Stimulated activated memory B cell treated with anti-CD40 and anti-IgM and Interleukin-4, amounts not matched to agents 10 μg/mL and 1 μg/mL and 100 μg/mL, for 72 hours (primary cell): ENCODE results near the gene MPL.

Experiments used
- ATAC-seq: fragments of 150-1000 bp; cut with Tn5 transposase; 2 replicates; pipeline ENCODE4 v1.10.0; 2021
- H3K27ac Mint-ChIP-seq: one replicate; pipeline ENCODE4 v1.8.0; 2022; ENCODE audit warnings: mild to moderate bottlenecking, mixed read lengths
- H3K27me3 Mint-ChIP-seq: one replicate; pipeline ENCODE4 v1.8.0; 2022; ENCODE audit warnings: mixed read lengths
- H3K36me3 Mint-ChIP-seq: one replicate; pipeline ENCODE4 v1.8.0; 2022; ENCODE audit warnings: mixed read lengths
- H3K4me1 Mint-ChIP-seq: one replicate; pipeline ENCODE4 v1.8.0; 2022; ENCODE audit warnings: mixed read lengths
- H3K4me3 Mint-ChIP-seq: one replicate; pipeline ENCODE4 v1.8.0; 2022; ENCODE audit warnings: mild to moderate bottlenecking, moderate library complexity, mixed read lengths
- H3K9me3 Mint-ChIP-seq: one replicate; pipeline ENCODE4 v1.8.0; 2022; ENCODE audit warnings: mixed read lengths

The MPL gene

GRCh38 chr1:43303471-43304313, 33.9 kb upstream of the MPL start:
- no peak overlapping the region for H3K27ac Mint-ChIP-seq
- ATAC-seq: no peak
- H3K9me3 Mint-ChIP-seq: no peaks in the 10 kb centered on the region
- no peaks in the 10 kb centered on the region for H3K4me1 Mint-ChIP-seq
- no peaks in the 10 kb centered on the region for H3K36me3 Mint-ChIP-seq
- H3K4me3 Mint-ChIP-seq: no peak overlapping the region
- H3K27me3 Mint-ChIP-seq: peaks cover 61% of the 10 kb centered on the region

GRCh38 chr1:43304314-43304681, 33.3 kb upstream of the MPL start:
- H3K9me3 Mint-ChIP-seq: no peaks in the 10 kb centered on the region
- H3K27me3 Mint-ChIP-seq: peaks cover 65% of the 10 kb centered on the region
- H3K4me3 Mint-ChIP-seq: no peak overlapping the region
- no peak for ATAC-seq
- no peaks in the 10 kb centered on the region for H3K36me3 Mint-ChIP-seq
- no peak overlapping the region for H3K27ac Mint-ChIP-seq
- no peaks in the 10 kb centered on the region for H3K4me1 Mint-ChIP-seq

GRCh38 chr1:43304771-43305300, 32.8 kb upstream of the MPL start:
- Mint-ChIP-seq H3K4me3 (no peak overlapping the region), H3K36me3 (no peaks in the 10 kb centered on the region)

GRCh38 chr1:43305461-43305860, 32.2 kb upstream of the MPL start:
- no peak for ATAC-seq
- Mint-ChIP-seq H3K4me1 (no peaks in the 10 kb centered on the region), H3K36me3 (no peaks in the 10 kb centered on the region), H3K4me3 (no peak overlapping the region), H3K27ac (no peak overlapping the region), H3K9me3 (no peaks in the 10 kb centered on the region), H3K27me3 (peaks cover 65% of the 10 kb centered on the region)

More at GRCh38 chr1:43304771-43305300, 32.8 kb upstream of the MPL start:
- H3K27me3 Mint-ChIP-seq: peaks cover 65% of the 10 kb centered on the region
- peak; percentile 31 for ATAC-seq
- no peaks in the 10 kb centered on the region for H3K9me3 Mint-ChIP-seq
- H3K4me1 Mint-ChIP-seq: no peaks in the 10 kb centered on the region
- H3K27ac Mint-ChIP-seq: no peak overlapping the region

- ATAC-seq: no peak
- H3K9me3 Mint-ChIP-seq: no peaks in the 10 kb centered on the region
- H3K36me3 Mint-ChIP-seq: no peaks in the 10 kb centered on the region
- H3K4me1 Mint-ChIP-seq: no peaks in the 10 kb centered on the region
- H3K27me3 Mint-ChIP-seq: peaks cover 59% of the 10 kb centered on the region
- H3K4me3 Mint-ChIP-seq: no peak overlapping the region
- H3K27ac Mint-ChIP-seq: no peak overlapping the region
These were observed 31.5 kb upstream of the MPL start for GRCh38 chr1:43305926-43306687.

GRCh38 chr1:43306688-43307457, 30.7 kb upstream of the MPL start:
- Mint-ChIP-seq H3K4me3 (no peak overlapping the region), H3K4me1 (no peaks in the 10 kb centered on the region), H3K27me3 (peaks cover 60% of the 10 kb centered on the region), H3K36me3 (no peaks in the 10 kb centered on the region), H3K27ac (no peak overlapping the region), H3K9me3 (no peaks in the 10 kb centered on the region)
- ATAC-seq: no peak

- no peak overlapping the region for H3K27ac Mint-ChIP-seq
These were observed 30.0 kb upstream of the MPL start for GRCh38 chr1:43307458-43308158.

GRCh38 chr1:43308635-43309404, 28.8 kb upstream of the MPL start:
- no peaks in the 10 kb centered on the region for H3K36me3 Mint-ChIP-seq
- no peaks in the 10 kb centered on the region for H3K4me1 Mint-ChIP-seq
- peaks cover 51% of the 10 kb centered on the region for H3K27me3 Mint-ChIP-seq
- no peak overlapping the region for H3K27ac Mint-ChIP-seq
- ATAC-seq: no peak
- H3K9me3 Mint-ChIP-seq: no peaks in the 10 kb centered on the region
- no peak overlapping the region for H3K4me3 Mint-ChIP-seq

More at GRCh38 chr1:43307458-43308158, 30.0 kb upstream of the MPL start:
- Mint-ChIP-seq H3K36me3 (no peaks in the 10 kb centered on the region), H3K4me1 (no peaks in the 10 kb centered on the region), H3K4me3 (no peak overlapping the region), H3K27me3 (peaks cover 54% of the 10 kb centered on the region), H3K9me3 (no peaks in the 10 kb centered on the region)
- ATAC-seq: no peak

- no peaks in the 10 kb centered on the region for H3K4me1 Mint-ChIP-seq
- H3K9me3 Mint-ChIP-seq: no peaks in the 10 kb centered on the region
- no peak overlapping the region for H3K27ac Mint-ChIP-seq
- H3K4me3 Mint-ChIP-seq: no peak overlapping the region
- H3K36me3 Mint-ChIP-seq: no peaks in the 10 kb centered on the region
- ATAC-seq: no peak
- peaks cover 44% of the 10 kb centered on the region for H3K27me3 Mint-ChIP-seq
These were observed 28.1 kb upstream of the MPL start for GRCh38 chr1:43309405-43310025.

- no peak overlapping the region for H3K27ac Mint-ChIP-seq
- ATAC-seq: no peak
- peaks cover 29% of the 10 kb centered on the region for H3K27me3 Mint-ChIP-seq
These were observed 26.1 kb upstream of the MPL start for GRCh38 chr1:43311521-43311920.

GRCh38 chr1:43312212-43312623, 25.4 kb upstream of the MPL start:
- Mint-ChIP-seq H3K4me3 (no peak overlapping the region), H3K9me3 (no peaks in the 10 kb centered on the region), H3K27ac (no peak overlapping the region), H3K27me3 (peaks cover 25% of the 10 kb centered on the region), H3K4me1 (no peaks in the 10 kb centered on the region), H3K36me3 (no peaks in the 10 kb centered on the region)
- ATAC-seq: no peak

More at GRCh38 chr1:43311521-43311920, 26.1 kb upstream of the MPL start:
- H3K4me1 Mint-ChIP-seq: no peaks in the 10 kb centered on the region
- H3K36me3 Mint-ChIP-seq: no peaks in the 10 kb centered on the region
- H3K4me3 Mint-ChIP-seq: no peak overlapping the region
- no peaks in the 10 kb centered on the region for H3K9me3 Mint-ChIP-seq

- no peaks in the 10 kb centered on the region for H3K36me3 Mint-ChIP-seq
- no peak overlapping the region for H3K27ac Mint-ChIP-seq
- peaks cover 19% of the 10 kb centered on the region for H3K27me3 Mint-ChIP-seq
- H3K4me3 Mint-ChIP-seq: no peak overlapping the region
- no peaks in the 10 kb centered on the region for H3K9me3 Mint-ChIP-seq
- ATAC-seq: peak; percentile 13
- peaks cover under 1% of the 10 kb centered on the region for H3K4me1 Mint-ChIP-seq
These were observed 24.7 kb upstream of the MPL start for GRCh38 chr1:43312663-43313515.

- Mint-ChIP-seq H3K27me3 (peaks cover 10% of the 10 kb centered on the region), H3K4me1 (peaks cover 5% of the 10 kb centered on the region), H3K9me3 (no peaks in the 10 kb centered on the region), H3K4me3 (no peak overlapping the region), H3K36me3 (no peaks in the 10 kb centered on the region), H3K27ac (no peak overlapping the region)
- ATAC-seq: no peak
These were observed 23.8 kb upstream of the MPL start for GRCh38 chr1:43313771-43314170.
